ENCODE results near the gene NANOS2.

GRCh38 chr19:45889210-45889885 lies 25.2 kb downstream of the NANOS2 start:
- TF ChIP-seq EZH2 (IDR thresholded peaks at IDR 0.05; ENCODE audit: insufficient read depth, poor library complexity, severe bottlenecking) (no peak), EZH2phosphoT487 (IDR thresholded peaks at IDR 0.05; ENCODE audit: insufficient read depth, low read depth) (no peak)
